NCI-H1417 (cell line): ENCODE results near the gene CD226.
"Not testable (repeated sequence)": the region's sequence is repeated elsewhere in the genome, so short reads cannot be mapped to it uniquely, and the experiment has no call there.

ENCODE experiments used
- DNase-seq, 3 experiments: peaks; one replicate each; lab custom pipeline; 2025; lab: John Stamatoyannopoulos, UW

Gene CD226

DNA sequence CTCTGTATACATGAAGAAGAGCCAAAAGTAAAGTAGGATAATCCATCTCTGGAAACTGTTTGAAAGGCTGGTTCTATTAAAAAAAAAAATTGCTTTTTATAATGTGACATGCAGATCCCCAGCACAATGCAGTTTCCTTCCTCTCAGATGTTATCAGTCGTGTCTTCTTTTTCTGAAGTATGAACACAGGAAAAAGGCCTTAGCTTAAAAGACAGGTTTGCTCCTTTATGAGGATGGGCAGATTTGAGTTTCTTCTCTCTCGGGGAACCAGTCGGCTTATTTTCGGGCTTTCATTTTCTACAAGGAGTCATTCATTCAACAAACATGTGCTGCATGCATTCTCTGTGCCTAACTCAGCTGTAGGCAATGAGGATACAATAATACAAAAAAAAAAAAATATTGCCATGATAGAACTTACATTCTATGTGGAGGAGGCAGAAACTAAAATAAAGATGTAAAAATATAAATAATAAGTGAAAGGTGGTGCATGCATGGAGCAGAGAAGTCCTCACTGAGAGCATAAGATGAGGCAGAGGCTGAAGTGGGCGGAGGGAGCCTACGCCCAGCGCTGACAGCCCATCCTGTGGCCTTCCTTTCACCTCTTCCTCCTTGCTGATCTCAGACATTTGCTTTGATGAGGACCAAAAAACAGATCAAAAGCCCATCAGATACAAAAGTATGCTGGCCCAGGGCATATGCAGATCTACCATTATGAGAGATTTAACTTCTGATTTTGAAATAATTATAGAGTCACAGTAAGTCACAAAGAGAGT lies at the start of gene CD226:
Gene CD226 (minus strand): TSS at position 513 of the 773 bp plus-strand sequence. CDS start 467 bp downstream, at position 46.
- no peak for DNase-seq

DNA sequence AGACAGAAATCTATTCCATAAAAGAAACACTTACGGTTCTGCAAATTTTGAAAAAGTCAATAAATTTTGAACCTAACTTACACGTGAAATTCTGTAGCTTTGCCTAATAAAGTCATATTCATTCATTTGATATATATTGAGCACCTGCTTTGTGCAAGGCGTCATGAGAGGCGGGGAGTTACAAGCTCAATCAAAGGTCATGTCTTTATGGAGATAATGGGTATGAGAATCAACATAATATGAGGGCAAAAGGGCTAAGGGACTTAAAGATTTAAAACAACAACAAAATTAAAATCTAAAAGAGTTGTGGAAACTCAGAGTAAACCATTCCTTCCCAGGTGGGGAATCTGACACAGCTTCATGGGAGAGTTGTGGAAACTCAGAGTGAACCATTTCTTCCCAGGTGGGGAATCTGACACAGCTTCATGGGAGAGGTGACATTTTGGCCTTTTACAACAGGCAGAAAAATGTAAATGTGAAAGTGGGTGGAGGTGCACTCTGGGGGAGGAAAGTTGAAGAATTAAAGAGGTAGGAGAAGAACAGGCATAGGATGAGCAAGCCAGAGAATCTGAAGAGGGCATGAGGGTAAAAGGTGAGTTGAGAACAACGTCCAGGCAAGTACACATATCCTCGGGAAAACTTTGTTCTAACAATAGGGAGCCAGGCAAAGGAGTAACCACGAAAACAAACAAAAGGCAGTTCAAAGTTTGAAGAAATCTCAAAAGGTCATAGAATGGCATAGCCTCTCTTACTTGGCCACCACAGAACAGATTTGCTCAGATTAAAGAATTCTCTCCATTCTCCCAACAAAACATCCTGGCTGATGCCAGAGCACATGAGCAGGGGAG lies 49.5 kb upstream of the CD226 start:
- DNase-seq: no peak

DNA sequence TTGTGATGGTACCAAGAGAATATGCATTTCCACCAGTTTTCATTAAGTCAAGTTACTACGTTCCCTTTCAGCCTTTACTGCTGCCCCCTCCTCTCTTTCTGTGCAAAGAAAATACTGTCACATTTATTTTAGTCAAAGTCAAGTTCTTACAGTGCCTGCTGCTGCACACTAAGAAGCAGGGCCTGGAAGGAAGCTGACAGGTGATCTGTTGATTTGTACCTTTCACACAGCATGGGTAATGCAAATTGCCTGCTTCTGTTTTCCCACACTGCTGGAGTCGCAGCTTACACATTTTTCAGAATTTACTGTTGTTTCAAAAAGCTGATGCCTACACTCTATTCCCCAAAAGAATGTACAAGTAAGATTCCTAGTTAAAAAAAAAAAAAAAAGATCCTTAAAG lies 48.7 kb upstream of the CD226 start:
- DNase-seq: peak in 1 of 3 experiments; percentile 54

DNA sequence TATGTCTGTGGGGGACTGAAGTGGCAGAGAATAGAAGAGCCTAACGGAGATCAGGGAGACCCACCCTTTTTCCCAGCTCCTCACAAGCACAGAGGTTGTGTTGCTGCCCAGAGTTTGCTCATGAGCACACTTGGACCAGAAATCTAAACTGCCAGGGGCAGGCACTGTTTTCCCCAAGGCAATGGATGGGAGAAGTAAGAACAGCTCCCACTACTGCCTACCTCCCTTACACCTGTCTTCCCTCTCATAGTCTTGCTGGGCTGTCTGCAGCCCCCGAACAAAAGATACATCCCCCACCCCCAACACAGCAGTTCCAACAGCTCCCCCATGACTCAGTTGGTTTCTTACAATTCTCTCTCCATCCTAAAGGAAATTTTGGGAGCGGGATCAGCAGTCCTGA lies 48.1 kb upstream of the CD226 start:
- no peak for DNase-seq

DNA sequence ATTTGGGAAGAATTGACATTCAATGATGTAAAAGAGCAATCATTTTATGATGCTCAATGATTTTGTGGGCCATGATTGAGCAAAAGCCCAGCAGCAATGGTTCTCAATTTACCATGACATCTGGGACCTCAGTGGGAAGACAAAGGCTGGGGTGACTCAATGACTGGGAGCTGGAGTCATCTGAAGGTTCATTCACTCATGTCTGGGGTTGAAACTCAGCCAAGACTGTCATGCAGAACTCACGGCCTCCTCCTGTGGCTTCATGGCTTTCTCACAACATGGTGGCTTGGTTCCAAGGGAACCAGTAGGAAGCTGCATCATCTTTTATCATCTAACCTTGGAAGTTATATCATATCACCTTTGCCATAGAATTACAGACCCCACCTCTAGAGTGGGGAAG lies 45.1 kb upstream of the CD226 start:
- DNase-seq: no peak

DNA sequence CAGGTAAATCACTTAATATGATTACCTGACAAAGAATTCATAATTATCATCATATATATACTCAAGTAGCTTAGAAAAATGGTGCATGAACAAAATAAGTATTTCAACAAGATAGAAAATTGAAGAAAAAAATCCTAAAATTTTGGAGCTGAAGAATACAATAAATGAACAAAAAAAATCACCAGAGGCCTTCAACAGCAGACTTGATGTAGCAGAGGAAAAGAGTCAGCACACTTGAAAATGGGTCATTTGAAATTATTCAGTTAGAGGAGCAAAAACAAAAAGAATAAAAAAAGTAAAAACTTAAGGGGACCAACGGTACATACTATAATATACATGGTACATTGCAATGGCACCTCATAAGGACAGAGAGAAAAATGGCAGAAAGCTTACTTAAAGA lies 40.2 kb upstream of the CD226 start:
- no peak for DNase-seq

DNA sequence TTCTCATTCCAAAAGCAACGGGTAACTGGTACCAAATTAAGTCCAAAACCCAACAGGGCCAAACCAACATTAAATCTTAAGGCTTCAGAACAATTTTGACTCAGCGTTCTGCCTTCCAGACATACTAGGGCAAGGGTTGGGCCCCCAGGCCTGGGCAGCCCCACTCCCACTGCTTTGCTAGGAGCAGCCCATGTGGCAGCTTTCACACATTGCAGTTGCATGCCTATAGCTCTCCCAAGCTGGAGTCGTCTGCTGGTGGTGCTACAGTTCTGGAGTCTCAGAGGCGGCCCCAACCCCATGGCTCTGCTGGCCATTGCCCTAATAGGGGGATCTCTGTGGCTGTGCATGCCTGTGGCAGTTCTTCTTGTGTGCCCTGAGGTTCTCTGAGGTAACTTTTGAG lies 37.6 kb upstream of the CD226 start:
- DNase-seq: no peak

DNA sequence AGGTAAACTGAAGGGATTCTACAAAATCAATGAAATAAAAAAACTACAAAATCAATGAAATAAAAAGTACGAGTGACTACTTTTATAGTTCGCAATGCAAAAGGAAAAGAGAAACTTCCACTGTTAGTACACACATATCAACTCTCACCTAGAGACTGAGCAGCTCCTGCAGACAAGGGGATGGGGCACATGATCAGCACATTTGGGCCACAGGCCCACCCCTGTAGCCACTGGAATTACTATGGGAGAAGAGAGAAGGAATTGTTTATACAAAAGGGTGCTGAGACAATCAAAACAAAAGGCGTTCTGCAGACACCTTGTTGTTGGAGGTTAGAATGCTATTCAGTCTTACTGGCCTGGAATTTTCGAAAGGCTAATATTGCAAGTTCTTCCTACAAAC lies 34.7 kb upstream of the CD226 start:
- DNase-seq: no peak

DNA sequence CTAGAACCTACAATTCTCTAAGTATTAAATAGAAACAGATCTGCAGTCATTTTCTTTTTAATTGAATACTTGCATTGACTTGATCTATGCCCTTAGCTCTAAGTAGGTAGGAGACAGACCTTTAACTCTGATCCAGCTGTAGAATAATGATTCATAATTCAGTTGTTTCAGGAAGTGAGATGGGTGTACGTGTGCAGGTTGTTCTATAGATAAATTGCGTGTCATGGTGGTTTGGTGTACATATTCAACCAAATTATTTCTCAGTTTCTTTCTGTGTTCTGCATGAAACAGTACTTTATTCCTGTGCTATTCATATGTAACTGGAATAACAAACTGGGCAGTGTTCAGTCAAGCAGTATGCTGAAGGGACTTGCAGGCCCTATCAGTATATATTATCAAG lies 34.3 kb upstream of the CD226 start:
- no peak for DNase-seq

DNA sequence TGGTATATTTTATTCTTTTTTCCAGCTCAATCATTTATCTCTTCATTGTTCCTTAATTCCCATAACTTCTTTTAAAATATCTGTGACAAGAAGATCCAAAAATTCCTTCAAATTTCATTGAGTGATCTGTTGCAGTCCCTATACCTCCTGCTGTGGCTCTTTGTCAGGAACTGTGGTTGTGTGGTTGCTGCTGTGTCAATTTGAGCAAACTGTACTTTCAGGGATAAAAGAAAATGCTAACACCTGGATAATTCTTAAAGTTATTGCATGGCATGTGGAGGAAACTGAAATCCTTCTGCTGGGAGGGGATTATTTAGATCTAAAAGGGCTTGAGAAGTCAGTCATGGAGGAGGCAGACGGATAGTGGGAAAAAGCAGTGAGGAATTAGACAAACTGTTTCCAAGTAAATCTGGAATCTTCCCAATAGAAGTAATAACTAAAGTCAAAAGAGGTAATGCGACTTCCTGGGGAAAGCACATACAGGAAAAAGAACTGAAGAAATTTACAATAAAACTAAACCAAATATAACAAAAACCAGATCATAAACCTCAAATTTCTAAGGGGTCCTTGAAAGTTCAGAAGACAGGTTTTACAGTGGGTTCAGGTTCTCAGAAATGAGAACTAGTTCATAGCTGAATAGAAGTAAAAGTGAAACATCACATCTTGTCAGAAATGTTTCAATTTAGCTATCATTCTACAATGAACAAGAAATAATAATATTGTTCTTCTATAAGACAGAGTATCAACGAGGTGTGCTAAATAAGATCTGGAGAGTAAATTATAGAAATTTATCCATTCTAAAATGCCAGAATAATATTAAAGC lies 33.5 kb upstream of the CD226 start:
- peak in 1 of 3 experiments; percentile 33 for DNase-seq

DNA sequence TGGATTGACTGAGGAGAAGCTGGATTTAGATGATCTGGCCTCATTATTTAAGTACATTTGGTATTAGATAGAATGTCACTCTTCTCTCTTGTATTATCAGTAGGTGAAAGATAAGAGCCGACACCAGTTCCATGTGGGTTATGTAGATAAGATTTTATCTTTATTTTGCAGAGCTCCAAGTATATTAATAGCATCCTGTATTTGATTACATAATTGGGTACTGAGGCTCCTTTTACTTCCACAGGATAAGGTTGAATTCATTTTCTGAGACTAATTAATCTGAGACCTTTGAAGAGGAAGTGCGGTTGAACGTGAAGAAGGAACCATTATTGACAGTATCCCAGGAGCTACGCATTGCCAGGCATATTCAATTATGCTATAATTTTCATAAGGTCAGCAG lies 32.8 kb upstream of the CD226 start:
- DNase-seq: no peak

DNA sequence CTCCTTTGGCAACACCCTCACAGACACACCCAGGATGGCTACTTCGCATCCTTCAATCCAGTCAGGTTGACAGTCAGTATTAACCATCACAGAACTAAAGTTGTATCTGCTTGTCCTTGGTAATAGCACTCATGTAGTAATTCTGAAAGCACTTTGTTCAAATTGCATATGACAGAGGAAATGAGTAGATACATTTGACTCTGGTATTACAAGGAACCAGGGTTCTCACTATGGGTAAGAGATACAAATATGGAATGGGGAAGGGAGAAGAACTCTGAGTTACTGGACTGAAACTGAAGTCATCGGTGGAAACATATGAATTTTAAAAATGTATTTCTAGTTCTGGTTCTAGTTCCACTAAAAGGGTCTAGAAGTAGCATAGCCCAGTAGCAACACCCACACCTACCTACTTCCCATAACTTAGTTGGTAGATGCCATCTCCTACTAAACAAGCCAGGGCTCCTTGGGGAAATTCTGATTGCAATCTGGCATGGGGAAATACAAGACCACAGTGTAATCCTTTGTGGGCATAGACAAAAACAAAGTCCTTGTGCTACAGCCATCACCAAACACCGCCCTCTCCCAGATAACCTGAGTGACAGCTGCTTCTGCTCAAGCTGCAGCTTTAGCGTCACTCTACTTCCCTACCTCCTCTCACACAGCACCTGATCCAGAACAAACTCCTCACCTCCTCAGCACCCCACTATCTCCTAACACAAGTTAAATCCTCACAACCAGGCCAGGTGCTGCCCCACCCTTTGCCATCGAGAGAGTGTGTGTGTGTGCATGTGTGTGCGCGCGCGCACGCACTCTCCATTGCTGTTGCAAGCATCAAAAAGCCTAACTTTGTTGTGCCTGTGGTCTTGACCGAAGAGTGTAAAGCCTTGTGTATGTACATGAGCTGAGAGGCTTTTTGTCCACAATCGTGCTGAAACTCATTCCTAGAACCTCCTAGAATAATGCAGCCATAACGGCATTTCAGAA lies 31.4 kb upstream of the CD226 start:
- no peak for DNase-seq

DNA sequence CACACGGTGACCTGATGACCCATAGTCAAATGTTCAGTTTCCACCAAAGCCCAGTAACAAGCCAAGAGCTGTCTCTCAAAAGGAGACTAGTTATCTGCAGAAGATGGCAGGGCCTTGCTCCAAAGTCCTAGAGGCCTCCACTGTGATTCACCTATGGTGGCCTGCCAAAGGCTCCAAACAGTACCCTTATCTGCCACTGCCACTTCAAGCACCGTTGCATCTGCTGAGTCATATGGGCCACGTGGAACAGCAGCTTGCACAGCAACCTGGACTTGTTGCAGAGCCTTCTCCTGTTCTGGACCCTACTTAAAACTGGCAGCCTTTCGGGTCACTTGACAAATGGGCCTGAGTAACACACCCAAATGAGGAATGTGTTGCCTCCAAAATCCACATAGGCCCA lies 27.6 kb upstream of the CD226 start:
- not testable (repeated sequence) for DNase-seq

DNA sequence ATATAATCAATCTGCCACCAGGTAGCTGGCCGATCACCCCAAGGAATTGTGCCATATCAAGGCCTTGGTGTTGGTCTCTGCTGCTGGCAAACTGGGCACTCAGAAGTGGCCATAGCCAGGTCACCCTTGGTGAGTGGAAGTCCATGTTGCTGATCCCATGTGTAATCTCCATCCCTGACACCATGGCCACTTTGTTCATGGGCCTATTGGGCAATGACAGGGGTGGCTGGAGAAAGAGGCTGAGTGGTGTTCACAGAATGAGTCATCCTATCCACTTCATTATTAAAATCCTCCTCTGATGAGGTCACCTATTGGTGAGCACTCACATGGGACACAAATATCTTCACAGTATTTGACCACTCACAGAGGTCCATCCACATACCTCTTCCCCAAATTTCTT lies 26.7 kb upstream of the CD226 start:
- no peak for DNase-seq

DNA sequence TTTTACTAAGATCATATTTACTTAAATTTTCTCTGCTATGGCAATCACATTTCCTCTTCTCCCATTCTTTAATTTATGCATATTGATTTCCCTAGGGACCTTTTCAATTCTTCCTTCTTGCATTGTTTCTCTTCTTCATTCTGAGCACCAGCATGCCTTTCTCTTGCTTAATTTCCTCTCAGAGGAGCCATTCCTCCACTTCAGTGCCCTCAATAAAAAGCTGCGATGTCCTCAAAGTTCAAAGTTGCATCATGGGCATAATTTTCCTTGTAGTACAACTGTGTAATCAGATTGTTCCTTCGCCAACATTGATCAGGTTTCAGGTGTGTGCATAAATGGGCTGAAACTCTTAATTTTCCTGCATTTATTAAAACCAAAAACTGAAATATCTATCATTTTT lies 21.8 kb upstream of the CD226 start:
- no peak for DNase-seq

DNA sequence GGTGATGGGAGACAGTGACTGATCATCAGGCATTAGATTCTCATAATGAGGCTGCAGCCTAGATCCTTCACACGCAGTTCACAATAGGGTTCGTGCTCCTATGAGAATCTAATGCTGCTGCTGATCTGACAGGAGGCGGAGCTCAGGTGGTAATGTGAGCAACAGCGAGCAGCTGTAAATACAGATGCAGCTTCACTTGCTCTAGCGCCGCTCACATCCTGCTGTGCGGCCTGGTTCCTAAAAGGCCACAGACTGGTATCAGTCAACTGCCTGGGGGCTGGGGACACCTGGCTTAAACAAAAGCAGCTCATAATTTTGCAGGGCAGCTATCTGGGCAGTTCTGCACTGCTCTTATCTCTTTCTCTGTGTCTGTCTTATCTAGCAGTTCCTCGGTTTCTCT lies 20.4 kb upstream of the CD226 start:
- DNase-seq: peak in 2 of 3 experiments; percentile 79 to 95

DNA sequence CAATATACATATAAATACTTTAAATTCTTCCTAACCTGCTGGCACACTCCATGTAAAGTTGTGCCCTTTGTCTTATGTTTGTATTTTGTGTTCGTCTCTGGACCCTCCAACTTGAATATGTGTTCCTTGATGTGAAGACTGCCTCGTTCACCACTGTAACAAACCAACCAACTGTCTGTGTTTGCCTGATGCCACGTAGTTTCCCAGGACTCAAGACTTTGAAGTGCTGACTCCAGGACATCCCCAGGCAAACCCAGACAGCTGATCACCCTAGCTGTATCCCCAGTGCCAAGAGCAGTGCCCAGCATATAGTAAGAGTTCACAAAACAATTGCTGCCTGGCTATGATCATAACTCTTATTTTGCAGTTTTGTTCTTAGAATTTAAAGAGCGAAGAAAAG lies 15.5 kb upstream of the CD226 start:
- no peak for DNase-seq

DNA sequence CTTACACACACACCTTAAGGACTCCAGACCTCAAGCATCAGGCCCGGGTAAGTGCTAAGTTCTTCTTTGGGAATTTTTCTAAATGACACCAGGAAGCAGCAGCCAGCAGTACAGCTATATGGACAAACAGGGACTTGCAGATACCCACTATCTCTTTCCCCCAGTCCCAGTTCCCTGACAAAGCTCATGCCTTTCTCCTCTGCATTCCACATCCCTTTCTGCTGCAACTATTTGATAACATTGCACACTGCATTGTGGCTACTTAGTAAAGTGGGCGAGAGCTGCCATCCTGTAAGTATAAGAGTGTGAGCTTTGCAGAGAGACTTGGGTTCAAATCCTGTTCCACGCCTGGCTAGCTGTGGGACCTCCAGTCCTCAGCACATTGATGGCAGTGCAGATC lies 14.0 kb upstream of the CD226 start:
- no peak for DNase-seq

DNA sequence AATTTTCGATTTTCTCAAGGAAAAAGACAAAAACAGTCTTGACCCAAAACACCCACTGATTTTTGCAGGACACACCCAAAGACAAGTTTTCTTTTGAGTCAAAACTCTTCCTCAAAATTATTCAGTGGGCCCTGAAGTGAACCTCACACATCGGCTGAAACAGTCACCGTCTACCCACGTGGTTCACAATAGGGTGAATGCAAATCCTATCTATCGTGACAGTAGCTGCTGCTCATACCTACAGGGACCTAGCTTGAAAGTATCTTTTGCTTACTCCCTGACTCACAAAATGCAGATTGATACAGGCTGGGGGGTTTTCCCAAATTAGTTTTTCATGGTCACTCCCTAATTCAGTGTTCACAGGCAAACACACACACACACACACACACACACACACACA lies 10.7 kb upstream of the CD226 start:
- no peak for DNase-seq

DNA sequence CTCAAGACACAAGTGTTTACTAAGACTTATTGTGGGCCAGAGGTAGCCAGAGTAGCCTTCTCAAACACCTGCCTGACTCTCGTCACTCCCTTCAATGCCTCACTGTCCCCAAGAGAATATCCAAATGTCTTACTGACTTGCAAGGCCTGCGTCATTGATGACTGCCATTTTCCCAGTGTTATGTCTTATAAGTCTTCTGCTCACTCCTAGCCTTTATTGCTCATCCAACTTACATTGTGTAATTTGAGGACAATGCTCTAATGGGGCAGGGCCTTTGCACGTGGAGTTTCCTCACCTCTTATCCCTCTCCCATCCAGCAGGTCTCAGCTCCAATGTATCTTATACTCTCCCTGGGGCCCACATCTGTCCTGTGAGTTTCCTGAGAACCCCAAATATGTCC lies 10.1 kb upstream of the CD226 start:
- DNase-seq: no peak
